ENCODE measurements around the gene MYBPC2. TPM values are rescaled to one million over a fixed set of nuclear protein-coding genes. Genes with fewer than 3 reads are reported as not detected.
"Not testable (repeated sequence)": the region's sequence is repeated elsewhere in the genome, so short reads cannot be mapped to it uniquely, and the experiment has no call there.

MYBPC2 gene
- total and polyA plus RNA-seq, 2 experiments from 2014 or later: not detected

DNA sequence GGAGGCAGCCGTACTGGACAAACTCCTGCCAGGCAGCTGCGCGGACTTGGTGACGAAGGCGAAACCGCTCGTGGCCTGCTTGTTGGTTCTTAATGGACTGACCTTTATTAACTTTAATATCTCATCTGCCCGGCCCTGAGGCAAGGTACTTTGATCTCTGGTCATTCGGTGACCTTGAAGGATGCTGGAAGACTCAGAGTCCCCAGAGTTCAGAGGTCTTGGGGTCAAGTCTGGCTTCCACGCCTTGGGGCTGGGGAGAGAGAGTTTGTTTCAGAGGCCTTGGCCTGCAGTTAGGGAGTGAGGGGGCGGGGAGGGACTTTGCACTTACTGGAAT is 34.0 kb downstream of the MYBPC2 start:
- DNase-seq: no peak
- TF ChIP-seq EZH2phosphoT487 (IDR thresholded peaks at IDR 0.05; ENCODE audit: insufficient read depth, low read depth) (no peak), EZH2 (IDR thresholded peaks at IDR 0.05; ENCODE audit: insufficient read depth, poor library complexity, severe bottlenecking) (no peak)
- Histone ChIP-seq H3K9me2 (ENCODE audit: insufficient read depth) (no peaks in the 10 kb centered on the region), H4K20me1 (ENCODE audit: insufficient read depth) (no peaks in the 10 kb centered on the region), H3K9ac (no peak overlapping the region), H3K4me3 (no peak overlapping the region), H3K27me3 (replicated peaks; ENCODE audit: insufficient read depth) (no peaks in the 10 kb centered on the region; the same call in 1 of the 2 replicates), H3K4me1 (ENCODE audit: insufficient read depth) (no peaks in the 10 kb centered on the region), H3K27ac (no peak overlapping the region), H3K4me2 (ENCODE audit: unreplicated experiment) (no peak overlapping the region), H3K36me3 (ENCODE audit: low read depth) (no peaks in the 10 kb centered on the region), H3K79me2 (ENCODE audit: insufficient read depth) (no peaks in the 10 kb centered on the region), H3F3A (ENCODE audit: insufficient read depth) (no peaks in the 10 kb centered on the region), H3K9me3 (ENCODE audit: low read depth) (no peaks in the 10 kb centered on the region), H2AFZ (no peak overlapping the region)
- 43 to 50% methylated on average over 11 of the region's 11 CpGs for WGBS, 2 experiments (ENCODE audit: low coverage in 1 of 2, low lambda C conversion rate in 2 of 2, missing lambda C conversion rate in 2 of 2)
- in situ Hi-C loops (cut with MboI): no loop called here

DNA sequence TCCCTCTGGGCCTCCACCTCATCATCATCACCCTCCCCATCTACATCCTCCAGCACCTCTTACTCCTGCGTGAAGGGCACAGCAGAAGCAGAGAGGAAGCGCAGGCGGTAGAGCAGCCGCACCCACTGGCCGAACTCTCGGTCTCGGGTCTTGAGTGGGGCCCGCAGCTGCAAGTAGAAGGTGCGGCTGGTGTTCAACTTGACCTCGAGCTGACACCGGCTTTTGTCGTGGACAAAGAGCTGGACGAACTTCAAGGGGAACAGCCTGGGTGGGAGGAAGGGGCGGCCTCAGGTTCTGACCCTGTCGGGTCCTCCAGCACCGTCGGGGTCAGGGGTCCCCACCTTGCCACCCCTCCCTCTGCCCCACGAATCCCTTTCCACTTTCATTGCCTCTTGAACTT is 34.9 kb downstream of the MYBPC2 start:
- in situ Hi-C loops (cut with MboI): no loop called here
- Histone ChIP-seq H3K9ac (no peak overlapping the region), H3K4me2 (ENCODE audit: unreplicated experiment) (no peak overlapping the region), H3K4me1 (ENCODE audit: insufficient read depth) (no peaks in the 10 kb centered on the region), H3K27ac (no peak overlapping the region), H3K36me3 (ENCODE audit: low read depth) (no peaks in the 10 kb centered on the region), H3K9me3 (ENCODE audit: low read depth) (no peaks in the 10 kb centered on the region), H3F3A (ENCODE audit: insufficient read depth) (no peaks in the 10 kb centered on the region), H3K27me3 (replicated peaks; ENCODE audit: insufficient read depth) (no peaks in the 10 kb centered on the region), H4K20me1 (ENCODE audit: insufficient read depth) (no peaks in the 10 kb centered on the region), H3K9me2 (ENCODE audit: insufficient read depth) (no peaks in the 10 kb centered on the region), H2AFZ (no peak overlapping the region), H3K79me2 (ENCODE audit: insufficient read depth) (no peaks in the 10 kb centered on the region), H3K4me3 (no peak overlapping the region)
- DNase-seq: no peak
- WGBS, 2 experiments (ENCODE audit: low coverage in 1 of 2, low lambda C conversion rate in 2 of 2, missing lambda C conversion rate in 2 of 2): 54 to 58% methylated on average over 17 to 18 of the region's 18 CpGs
- TF ChIP-seq EZH2 (IDR thresholded peaks at IDR 0.05; ENCODE audit: insufficient read depth, poor library complexity, severe bottlenecking) (no peak), EZH2phosphoT487 (IDR thresholded peaks at IDR 0.05; ENCODE audit: insufficient read depth, low read depth) (no peak)

DNA sequence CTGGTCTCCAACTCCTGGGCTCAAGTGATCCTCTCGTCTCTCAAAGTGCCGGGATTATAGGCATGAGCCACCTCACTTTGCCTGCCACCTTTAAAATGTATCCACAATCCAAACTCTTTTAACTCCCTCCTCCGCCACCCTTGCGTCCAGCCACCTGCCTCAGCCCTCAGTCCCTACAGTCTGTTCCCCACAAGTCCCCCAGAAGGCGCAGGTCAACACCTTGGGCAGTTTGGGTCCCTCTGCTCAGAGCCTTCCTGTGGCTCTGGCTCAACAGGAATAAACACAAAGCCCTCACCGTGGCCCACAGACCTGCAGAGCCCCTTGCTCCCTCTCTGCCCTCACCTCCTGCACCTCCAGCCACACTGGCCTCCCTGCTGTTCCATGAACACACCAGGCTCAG is 36.1 kb downstream of the MYBPC2 start:
- in situ Hi-C loops (cut with MboI): no loop called here
- no peaks in the 10 kb centered on the region for H3K9me3 ChIP-seq (ENCODE audit: low read depth)
- no peaks in the 10 kb centered on the region for H4K20me1 ChIP-seq (ENCODE audit: insufficient read depth)
- 59 to 62% methylated on average over 6 of the region's 6 CpGs for WGBS, 2 experiments (ENCODE audit: low coverage in 1 of 2, low lambda C conversion rate in 2 of 2, missing lambda C conversion rate in 2 of 2)
- TF ChIP-seq EZH2phosphoT487 (IDR thresholded peaks at IDR 0.05; ENCODE audit: insufficient read depth, low read depth) (no peak), EZH2 (IDR thresholded peaks at IDR 0.05; ENCODE audit: insufficient read depth, poor library complexity, severe bottlenecking) (no peak)
- H3K9ac ChIP-seq: no peak overlapping the region
- H3K4me1 ChIP-seq (ENCODE audit: insufficient read depth): no peaks in the 10 kb centered on the region
- no peaks in the 10 kb centered on the region for H3K36me3 ChIP-seq (ENCODE audit: low read depth)
- no peak overlapping the region for H2AFZ ChIP-seq
- H3K27me3 ChIP-seq (replicated peaks; ENCODE audit: insufficient read depth): no peaks in the 10 kb centered on the region
- H3K9me2 ChIP-seq (ENCODE audit: insufficient read depth): no peaks in the 10 kb centered on the region
- no peak overlapping the region for H3K4me3 ChIP-seq
- H3K27ac ChIP-seq: no peak overlapping the region
- H3K4me2 ChIP-seq (ENCODE audit: unreplicated experiment): no peak overlapping the region
- H3K79me2 ChIP-seq (ENCODE audit: insufficient read depth): no peaks in the 10 kb centered on the region
- DNase-seq: no peak
- no peaks in the 10 kb centered on the region for H3F3A ChIP-seq (ENCODE audit: insufficient read depth)

DNA sequence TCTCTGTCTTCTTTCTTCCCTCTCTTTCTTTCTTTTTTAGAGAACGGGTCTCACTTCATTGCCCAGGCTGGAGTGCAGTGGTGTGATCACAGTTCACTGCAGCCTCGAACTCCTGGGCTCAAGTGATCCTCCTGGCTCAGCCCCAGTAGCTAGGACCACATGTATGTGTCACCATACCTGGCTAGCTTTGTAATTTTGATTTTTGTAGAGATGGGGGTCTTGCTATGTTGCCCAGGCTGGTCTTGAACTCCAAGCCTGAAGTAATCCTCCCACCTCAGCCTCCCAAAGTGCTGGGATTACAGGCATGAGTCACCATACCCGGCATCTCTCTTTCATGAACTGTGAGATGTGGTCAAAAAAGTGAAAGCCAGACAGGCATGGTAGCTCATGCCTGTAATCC is 40.6 kb downstream of the MYBPC2 start:
- 40 to 47% methylated on average over 3 of the region's 3 CpGs for WGBS, 2 experiments (ENCODE audit: low coverage in 1 of 2, low lambda C conversion rate in 2 of 2, missing lambda C conversion rate in 2 of 2)
- in situ Hi-C loops (cut with MboI): not testable (repeated sequence)

DNA sequence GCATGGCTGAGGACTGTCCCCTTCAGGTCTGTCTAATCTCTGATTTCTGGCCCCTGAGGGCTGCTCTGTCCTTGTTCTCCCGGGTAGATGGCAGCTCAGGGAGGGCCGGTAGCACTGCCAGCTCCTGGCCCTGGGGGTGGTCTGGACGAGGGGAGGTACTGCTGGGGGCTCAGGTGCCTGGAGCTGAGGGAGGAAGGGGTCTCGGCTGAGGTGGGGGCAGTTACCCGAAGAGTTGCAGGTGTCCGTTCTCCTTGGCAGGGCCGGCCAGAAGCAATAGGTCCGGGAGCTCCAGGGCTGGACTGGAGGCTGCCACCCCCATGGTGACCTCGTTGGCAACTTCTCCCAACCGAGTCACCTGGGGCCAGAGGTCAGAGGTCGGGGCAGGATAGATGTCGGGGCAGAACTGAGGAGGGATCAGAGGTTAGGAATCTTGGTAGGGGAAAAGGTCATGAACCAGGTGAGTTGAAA is 42.4 kb downstream of the MYBPC2 start:
- WGBS, 2 experiments (ENCODE audit: low coverage in 1 of 2, low lambda C conversion rate in 2 of 2, missing lambda C conversion rate in 2 of 2): 57 to 58% methylated on average over 12 of the region's 12 CpGs
- no peaks in the 10 kb centered on the region for H3K79me2 ChIP-seq (ENCODE audit: insufficient read depth)
- in situ Hi-C loops (cut with MboI): no loop called here
- no peak overlapping the region for H3K9ac ChIP-seq
- H3K9me2 ChIP-seq (ENCODE audit: insufficient read depth): no peaks in the 10 kb centered on the region
- no peak overlapping the region for H2AFZ ChIP-seq
- no peak for TF ChIP-seq EZH2phosphoT487 (IDR thresholded peaks at IDR 0.05; ENCODE audit: insufficient read depth, low read depth)
- TF ChIP-seq EZH2 (IDR thresholded peaks at IDR 0.05; ENCODE audit: insufficient read depth, poor library complexity, severe bottlenecking): no peak
- no peak overlapping the region for H3K4me2 ChIP-seq (ENCODE audit: unreplicated experiment)
- no peak overlapping the region for H3K4me3 ChIP-seq
- no peaks in the 10 kb centered on the region for H3K27me3 ChIP-seq (replicated peaks; ENCODE audit: insufficient read depth)
- H4K20me1 ChIP-seq (ENCODE audit: insufficient read depth): no peaks in the 10 kb centered on the region
- no peaks in the 10 kb centered on the region for H3K9me3 ChIP-seq (ENCODE audit: low read depth)
- no peaks in the 10 kb centered on the region for H3F3A ChIP-seq (ENCODE audit: insufficient read depth)
- no peak overlapping the region for H3K27ac ChIP-seq
- no peak for DNase-seq
- no peaks in the 10 kb centered on the region for H3K36me3 ChIP-seq (ENCODE audit: low read depth)
- no peaks in the 10 kb centered on the region for H3K4me1 ChIP-seq (ENCODE audit: insufficient read depth)

More for the DNA sequence above, 40.6 kb downstream of the MYBPC2 start:
- H3K36me3 ChIP-seq (ENCODE audit: low read depth); H3K27me3 ChIP-seq (replicated peaks; ENCODE audit: insufficient read depth); H3K79me2 ChIP-seq (ENCODE audit: insufficient read depth); H3F3A ChIP-seq (ENCODE audit: insufficient read depth); H3K9ac ChIP-seq; DNase-seq; H3K4me1 ChIP-seq (ENCODE audit: insufficient read depth); H3K27ac ChIP-seq; H4K20me1 ChIP-seq (ENCODE audit: insufficient read depth); H3K9me3 ChIP-seq (ENCODE audit: low read depth); H3K4me3 ChIP-seq; H3K4me2 ChIP-seq (ENCODE audit: unreplicated experiment); H2AFZ ChIP-seq; H3K9me2 ChIP-seq (ENCODE audit: insufficient read depth): not testable (repeated sequence)

Measured in GM23248 (cell line).